Stimulated activated effector memory CD8-positive, alpha-beta T cell treated with anti-CD3 and anti-CD28 coated beads, Interleukin-12 subunit alpha, Interleukin-12 subunit beta, amount 100 ng/mL, for 72 hours (primary cell): ENCODE results near the gene PPP4R2.
A peak's percentile ranks its signal among the peaks of the same experiment; 100 is the strongest.

ENCODE experiments used
- ATAC-seq: fragments of 150-1000 bp; cut with Tn5 transposase; 2 replicates; pipeline ENCODE4 v1.10.0; 2021
- DNase-seq, 2 donors: peaks; one replicate each; pipeline ENCODE4 v3.0.0; 2021 to 2022; ENCODE audit warnings: low spot score in 2 of 2
- H3K27ac Mint-ChIP-seq: one replicate; pipeline ENCODE4 v1.8.0; 2022; ENCODE audit warnings: mild to moderate bottlenecking, mixed read lengths
- H3K36me3 Mint-ChIP-seq: one replicate; pipeline ENCODE4 v1.8.0; 2022; ENCODE audit warnings: mild to moderate bottlenecking, mixed read lengths
- H3K4me1 Mint-ChIP-seq: one replicate; pipeline ENCODE4 v1.8.0; 2022; ENCODE audit warnings: mixed read lengths
- H3K4me3 Mint-ChIP-seq: one replicate; pipeline ENCODE4 v1.8.0; 2022; ENCODE audit warnings: mild to moderate bottlenecking, mixed read lengths
- H3K9me3 Mint-ChIP-seq: one replicate; pipeline ENCODE4 v1.8.0; 2022; ENCODE audit warnings: mixed read lengths

PPP4R2 gene

GRCh38 chr3:72970942-72971341, 25.7 kb upstream of the PPP4R2 start:
- Mint-ChIP-seq H3K27ac (no peak overlapping the region), H3K4me3 (no peak overlapping the region), H3K36me3 (no peaks in the 10 kb centered on the region), H3K9me3 (no peaks in the 10 kb centered on the region), H3K4me1 (peaks cover 15% of the 10 kb centered on the region)
- DNase-seq (no peak), ATAC-seq (peak; percentile 92)

GRCh38 chr3:72972706-72973030, 23.9 kb upstream of the PPP4R2 start:
- H3K27ac Mint-ChIP-seq, result no peak overlapping the region
- H3K9me3 Mint-ChIP-seq, result no peaks in the 10 kb centered on the region
- H3K4me1 Mint-ChIP-seq, result peaks cover 18% of the 10 kb centered on the region
- DNase-seq (no peak), ATAC-seq (no peak)
- H3K36me3 Mint-ChIP-seq, result peaks cover 7% of the 10 kb centered on the region
- no peak overlapping the region for H3K4me3 Mint-ChIP-seq

GRCh38 chr3:72973031-72973723, 23.4 kb upstream of the PPP4R2 start:
- H3K4me3 Mint-ChIP-seq, result no peak overlapping the region
- H3K27ac Mint-ChIP-seq, result no peak overlapping the region
- no peaks in the 10 kb centered on the region for H3K9me3 Mint-ChIP-seq
- DNase-seq, result no peak
- peaks cover 18% of the 10 kb centered on the region for H3K4me1 Mint-ChIP-seq
- H3K36me3 Mint-ChIP-seq, result peaks cover 7% of the 10 kb centered on the region
- ATAC-seq, result no peak

GRCh38 chr3:72973786-72974185, 22.8 kb upstream of the PPP4R2 start:
- Mint-ChIP-seq H3K36me3 (peaks cover 7% of the 10 kb centered on the region), H3K9me3 (no peaks in the 10 kb centered on the region), H3K27ac (no peak overlapping the region), H3K4me1 (peaks cover 18% of the 10 kb centered on the region), H3K4me3 (no peak overlapping the region)
- DNase-seq (no peak), ATAC-seq (no peak)

GRCh38 chr3:72974956-72975355, 21.7 kb upstream of the PPP4R2 start:
- H3K36me3 Mint-ChIP-seq, result peaks cover 7% of the 10 kb centered on the region
- peaks cover 18% of the 10 kb centered on the region for H3K4me1 Mint-ChIP-seq
- DNase-seq, result no peak
- no peak overlapping the region for H3K27ac Mint-ChIP-seq
- H3K4me3 Mint-ChIP-seq, result no peak overlapping the region
- no peak for ATAC-seq
- H3K9me3 Mint-ChIP-seq, result no peaks in the 10 kb centered on the region

GRCh38 chr3:72976281-72976741, 20.3 kb upstream of the PPP4R2 start:
- ATAC-seq, result no peak
- peaks cover 18% of the 10 kb centered on the region for H3K4me1 Mint-ChIP-seq
- H3K4me3 Mint-ChIP-seq, result no peak overlapping the region
- no peaks in the 10 kb centered on the region for H3K9me3 Mint-ChIP-seq
- no peak overlapping the region for H3K27ac Mint-ChIP-seq
- H3K36me3 Mint-ChIP-seq, result peaks cover 7% of the 10 kb centered on the region
- no peak for DNase-seq

- ATAC-seq (peak; percentile 97), DNase-seq (peak; percentile 18 to 60)
- peaks cover 7% of the 10 kb centered on the region for H3K36me3 Mint-ChIP-seq
- peaks cover 14% of the 10 kb centered on the region for H3K4me1 Mint-ChIP-seq
- H3K9me3 Mint-ChIP-seq, result no peaks in the 10 kb centered on the region
- H3K27ac Mint-ChIP-seq, result peak overlapping the region; percentile 88
- peak overlapping the region; percentile 5 for H3K4me3 Mint-ChIP-seq
Observed at GRCh38 chr3:72977060-72977808, 19.4 kb upstream of the PPP4R2 start.

GRCh38 chr3:72982609-72983366, 13.8 kb upstream of the PPP4R2 start:
- no peak for ATAC-seq
- Mint-ChIP-seq H3K36me3 (no peaks in the 10 kb centered on the region), H3K27ac (no peak overlapping the region), H3K4me1 (peaks cover 10% of the 10 kb centered on the region), H3K9me3 (no peaks in the 10 kb centered on the region), H3K4me3 (no peak overlapping the region)
- no peak for DNase-seq

- peaks cover 11% of the 10 kb centered on the region for H3K4me1 Mint-ChIP-seq
- H3K36me3 Mint-ChIP-seq, result no peaks in the 10 kb centered on the region
- H3K27ac Mint-ChIP-seq, result no peak overlapping the region
- H3K4me3 Mint-ChIP-seq, result no peak overlapping the region
- ATAC-seq (no peak), DNase-seq (no peak)
- H3K9me3 Mint-ChIP-seq, result no peaks in the 10 kb centered on the region
Observed at GRCh38 chr3:72985576-72985975, 11.0 kb upstream of the PPP4R2 start.

- ATAC-seq (peak; percentile 19), DNase-seq (no peak)
- Mint-ChIP-seq H3K4me1 (peaks cover 6% of the 10 kb centered on the region), H3K27ac (no peak overlapping the region), H3K9me3 (no peaks in the 10 kb centered on the region), H3K4me3 (no peak overlapping the region), H3K36me3 (no peaks in the 10 kb centered on the region)
Observed at GRCh38 chr3:72990701-72991395, 5.8 kb upstream of the PPP4R2 start.

GRCh38 chr3:72991522-72991921, 5.1 kb upstream of the PPP4R2 start:
- no peak overlapping the region for H3K27ac Mint-ChIP-seq
- H3K9me3 Mint-ChIP-seq, result no peaks in the 10 kb centered on the region
- no peak for ATAC-seq
- no peak overlapping the region for H3K4me3 Mint-ChIP-seq
- peaks cover 6% of the 10 kb centered on the region for H3K4me1 Mint-ChIP-seq
- no peak for DNase-seq
- H3K36me3 Mint-ChIP-seq, result no peaks in the 10 kb centered on the region

- Mint-ChIP-seq H3K4me1 (peaks cover 8% of the 10 kb centered on the region), H3K27ac (no peak overlapping the region)
- no peak for DNase-seq
Observed at GRCh38 chr3:72993391-72993790, 3.2 kb upstream of the PPP4R2 start.

GRCh38 chr3:72995337-72995736, 1.3 kb upstream of the PPP4R2 start:
- Mint-ChIP-seq H3K9me3 (no peaks in the 10 kb centered on the region), H3K4me1 (peaks cover 21% of the 10 kb centered on the region), H3K27ac (no peak overlapping the region), H3K36me3 (peaks cover 30% of the 10 kb centered on the region), H3K4me3 (peak overlapping the region; percentile 81)
- DNase-seq (no peak), ATAC-seq (no peak)

More at GRCh38 chr3:72993391-72993790, 3.2 kb upstream of the PPP4R2 start:
- Mint-ChIP-seq H3K36me3 (peaks cover 10% of the 10 kb centered on the region), H3K4me3 (no peak overlapping the region), H3K9me3 (no peaks in the 10 kb centered on the region)
- no peak for ATAC-seq

GRCh38 chr3:72996121-72996472, 514 bp upstream of the PPP4R2 start:
- ATAC-seq (no peak), DNase-seq (no peak)
- peak overlapping the region; percentile 88 for H3K27ac Mint-ChIP-seq
- peaks cover 37% of the 10 kb centered on the region for H3K36me3 Mint-ChIP-seq
- no peaks in the 10 kb centered on the region for H3K9me3 Mint-ChIP-seq
- peaks cover 23% of the 10 kb centered on the region for H3K4me1 Mint-ChIP-seq
- peak overlapping the region; percentile 81 for H3K4me3 Mint-ChIP-seq

- H3K4me1 Mint-ChIP-seq, result peaks cover 33% of the 10 kb centered on the region
- peak; percentile 31 for ATAC-seq
- peaks cover 51% of the 10 kb centered on the region for H3K36me3 Mint-ChIP-seq
- H3K4me3 Mint-ChIP-seq, result peak overlapping the region; percentile 81
- H3K27ac Mint-ChIP-seq, result peak overlapping the region; percentile 88
- no peaks in the 10 kb centered on the region for H3K9me3 Mint-ChIP-seq
- peak in 1 of 2 donors; percentile 64 for DNase-seq
Observed at GRCh38 chr3:72997421-72997961, 880 bp downstream of the PPP4R2 start.
